Liver (tissue), 9 donors: Measurements from ENCODE around the gene KCP. TPM values are rescaled to one million over a fixed set of nuclear protein-coding genes. Genes with fewer than 3 reads are reported as not detected.
A peak's percentile ranks its signal among the peaks of the same experiment; 100 is the strongest.

Experiments
- DNase-seq: peaks from one replicate; pipeline ENCODE4 v3.0.0-alpha.2; 2017; ENCODE audit warnings: low spot score
- H3K27ac ChIP-seq, 2 donors: one replicate each; pipeline ENCODE4 v1.7.0; 2013; ENCODE audit warnings: inconsistent platforms in 2 of 2, low read length in 2 of 2, control low read depth in 1 of 2, low read depth in 1 of 2, mild to moderate bottlenecking in 1 of 2
- H3K27me3 ChIP-seq, 4 donors: one replicate each; pipeline versions ENCODE4 v1.6.1 to v1.7.0; 2013; ENCODE audit warnings: low read length in 3 of 4, inconsistent platforms in 1 of 4, mild to moderate bottlenecking in 1 of 4, moderate library complexity in 1 of 4; ENCODE audit not compliant: control insufficient read depth in 4 of 4, insufficient read depth in 4 of 4
- H3K36me3 ChIP-seq, 4 donors: one replicate each; pipeline versions ENCODE4 v1.6.1 to v1.7.0; 2013; ENCODE audit warnings: low read length in 3 of 4, mild to moderate bottlenecking in 3 of 4, low read depth in 1 of 4, moderate library complexity in 1 of 4; ENCODE audit not compliant: control insufficient read depth in 4 of 4, insufficient read depth in 3 of 4
- H3K4me1 ChIP-seq, 4 donors: one replicate each; pipeline versions ENCODE4 v1.6.1 to v1.7.0; 2013; ENCODE audit warnings: low read length in 3 of 4, mild to moderate bottlenecking in 3 of 4, moderate library complexity in 1 of 4; ENCODE audit not compliant: control insufficient read depth in 4 of 4, insufficient read depth in 4 of 4
- H3K4me3 ChIP-seq, 3 donors: one replicate each; pipeline versions ENCODE4 v1.6.1 to v1.7.0; 2013; ENCODE audit warnings: low read length in 3 of 3, control low read depth in 1 of 3, low read depth in 1 of 3, mild to moderate bottlenecking in 1 of 3
- H3K9ac ChIP-seq, 2 donors: one replicate each; pipeline ENCODE4 v1.7.0; 2013; ENCODE audit warnings: low read length in 2 of 2, mild to moderate bottlenecking in 2 of 2, moderate library complexity in 2 of 2, control low read depth in 1 of 2, low read depth in 1 of 2
- H3K9me3 ChIP-seq, 4 donors: one replicate each; pipeline versions ENCODE4 v1.6.1 to v1.7.0; 2013; ENCODE audit warnings: low read length in 3 of 4; ENCODE audit not compliant: control insufficient read depth in 4 of 4
- EGR1 ChIP-seq, 2 donors: IDR thresholded peaks; 2 replicates each; pipeline ENCODE4 v1.6.1; 2016 to 2018; ENCODE audit warnings: antibody characterized with exemption in 2 of 2, low read depth in 2 of 2
- FOXA1 ChIP-seq: IDR thresholded peaks from 2 replicates; pipeline ENCODE4 v1.6.1; 2016; ENCODE audit warnings: antibody characterized with exemption
- FOXA2 ChIP-seq: IDR thresholded peaks from 2 replicates; pipeline ENCODE4 v1.6.1; 2016; ENCODE audit warnings: antibody characterized with exemption
- GABPA ChIP-seq, 2 donors: IDR thresholded peaks in 1 of 2; conservative IDR thresholded peaks in 1 of 2; 2 replicates each; pipeline ENCODE4 v1.6.1; 2016; ENCODE audit warnings: antibody characterized with exemption in 2 of 2, mild to moderate bottlenecking in 1 of 2, moderate library complexity in 1 of 2
- HNF4A ChIP-seq, 2 donors: conservative IDR thresholded peaks; 2 replicates each; pipeline ENCODE4 v1.6.1; 2016; ENCODE audit warnings: antibody characterized with exemption in 2 of 2, mild to moderate bottlenecking in 2 of 2
- HNF4G ChIP-seq: IDR thresholded peaks from 2 replicates; pipeline ENCODE4 v1.6.1; 2016; ENCODE audit warnings: antibody characterized with exemption
- JUND ChIP-seq, 2 donors: IDR thresholded peaks; 2 replicates each; pipeline ENCODE4 v1.6.1; 2016; ENCODE audit warnings: antibody characterized with exemption in 2 of 2
- NR2F2 ChIP-seq: IDR thresholded peaks from 2 replicates; pipeline ENCODE4 v1.6.1; 2016; ENCODE audit warnings: antibody characterized with exemption
- RAD21 ChIP-seq, 2 donors: IDR thresholded peaks; 2 replicates each; pipeline ENCODE4 v1.6.1; 2016; ENCODE audit warnings: antibody characterized with exemption in 2 of 2, mild to moderate bottlenecking in 2 of 2
- RXRA ChIP-seq, 2 donors: IDR thresholded peaks; 2 replicates each; pipeline ENCODE4 v1.6.1; 2017 to 2018; ENCODE audit warnings: antibody characterized with exemption in 2 of 2, mild to moderate bottlenecking in 1 of 2
- SP1 ChIP-seq: IDR thresholded peaks from 2 replicates; pipeline ENCODE4 v1.6.1; 2018; ENCODE audit warnings: antibody characterized with exemption, mild to moderate bottlenecking
- TAF1 ChIP-seq: conservative IDR thresholded peaks from 2 replicates; pipeline ENCODE4 v1.6.1; 2016; ENCODE audit warnings: antibody characterized with exemption, mild to moderate bottlenecking
- YY1 ChIP-seq: IDR thresholded peaks from 2 replicates; pipeline ENCODE4 v1.6.1; 2016; ENCODE audit warnings: antibody characterized with exemption, mild to moderate bottlenecking
- WGBS: extraction: QIAGEN DNeasy Blood & Tissue Kit; methylation state at CpG from one replicate; pipeline ENCODE4 v1.1.7; 2013; 5-methylcytosine and 5-hydroxymethylcytosine counted together
- polyA plus RNA-seq, 2 donors: library from polyadenylated mRNA; stranded (reverse) in 1 of 2; unstranded in 1 of 2; fragments of 200-250 nt in 1 of 2; fragments of >200 nt in 1 of 2; fragmentation: Nextera tagmentation in 1 of 2; extraction: Ambion mirVana in 1 of 2; gene quantifications; one replicate each; pipeline versions ENCODE4 v1.2.1 to v1.2.3, GENCODE V29; 2013 to 2015
- total RNA-seq, 2 donors: library from RNA; depleted of rRNA; stranded (reverse); fragments of >200 nt; gene quantifications; one replicate each; pipeline ENCODE4 v1.2.3, GENCODE V29; 2014
- TF ChIP-seq, protein P1 (sequence below): IDR thresholded peaks from 2 replicates; pipeline ENCODE4 v1.6.1; 2016; ENCODE audit warnings: antibody characterized with exemption
- TF ChIP-seq, protein P2 (sequence below): IDR thresholded peaks from 2 replicates; pipeline ENCODE4 v1.6.1; 2016; ENCODE audit warnings: antibody characterized with exemption
- TF ChIP-seq, protein P3 (sequence below): fragments of 150-350 bp; IDR thresholded peaks from 2 replicates; pipeline ENCODE4 v1.5.1; 2017; ENCODE audit warnings: improper control_type of control experiment, low read depth, low read length; ENCODE audit not compliant: missing input control
- TF ChIP-seq, protein P4 (sequence below): IDR thresholded peaks from 2 replicates; pipeline ENCODE4 v1.6.1; 2016; ENCODE audit warnings: antibody characterized with exemption, mild to moderate bottlenecking
- donor health status: healthy.
- donor health status: healthy.
- donor health status: healthy.
- donor health status: healthy.
- donor health status: healthy.

KCP gene
- total and polyA plus RNA-seq, 4 donors = 0.02 to 0.08 (median 0.05) TPM; not detected in 1

- Histone ChIP-seq H3K9ac (no peak overlapping the region), H3K27ac (no peak overlapping the region), H3K9me3 (no peaks in the 10 kb centered on the region), H3K27me3 (no peaks in the 10 kb centered on the region), H3K36me3 (no peaks in the 10 kb centered on the region), H3K4me1 (peaks cover 0 to 3% (median 1%) of the 10 kb centered on the region in 4 donors), H3K4me3 (peak overlapping the region in 1 of 3 donors; percentile 43)
- WGBS = 30% methylated on average over 67 of the region's 67 CpGs
- no peak for DNase-seq
- TF ChIP-seq SP1 = no peak
- no peak for TF ChIP-seq TAF1
- TF ChIP-seq HNF4G = no peak
- no peak for TF ChIP-seq FOXA1
- no peak for TF ChIP-seq RAD21 (IDR thresholded peaks at IDR 0.05)
- TF ChIP-seq, protein P1, sequence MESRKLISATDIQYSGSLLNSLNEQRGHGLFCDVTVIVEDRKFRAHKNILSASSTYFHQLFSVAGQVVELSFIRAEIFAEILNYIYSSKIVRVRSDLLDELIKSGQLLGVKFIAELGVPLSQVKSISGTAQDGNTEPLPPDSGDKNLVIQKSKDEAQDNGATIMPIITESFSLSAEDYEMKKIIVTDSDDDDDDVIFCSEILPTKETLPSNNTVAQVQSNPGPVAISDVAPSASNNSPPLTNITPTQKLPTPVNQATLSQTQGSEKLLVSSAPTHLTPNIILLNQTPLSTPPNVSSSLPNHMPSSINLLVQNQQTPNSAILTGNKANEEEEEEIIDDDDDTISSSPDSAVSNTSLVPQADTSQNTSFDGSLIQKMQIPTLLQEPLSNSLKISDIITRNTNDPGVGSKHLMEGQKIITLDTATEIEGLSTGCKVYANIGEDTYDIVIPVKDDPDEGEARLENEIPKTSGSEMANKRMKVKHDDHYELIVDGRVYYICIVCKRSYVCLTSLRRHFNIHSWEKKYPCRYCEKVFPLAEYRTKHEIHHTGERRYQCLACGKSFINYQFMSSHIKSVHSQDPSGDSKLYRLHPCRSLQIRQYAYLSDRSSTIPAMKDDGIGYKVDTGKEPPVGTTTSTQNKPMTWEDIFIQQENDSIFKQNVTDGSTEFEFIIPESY = no peak
- no peak for TF ChIP-seq NR2F2
- no peak for TF ChIP-seq HNF4A (conservative IDR thresholded peaks at IDR 0.05)
Measured at GRCh38 chr7:128890306-128891109, 20.0 kb downstream of the KCP start.

GRCh38 chr7:128889121-128889520 is 21.4 kb downstream of the KCP start:
- no peaks in the 10 kb centered on the region for H3K36me3 ChIP-seq
- H3K9me3 ChIP-seq = no peaks in the 10 kb centered on the region
- peaks cover 0 to 3% (median 1%) of the 10 kb centered on the region in 4 donors for H3K4me1 ChIP-seq
- H3K27ac ChIP-seq = no peak overlapping the region
- H3K4me3 ChIP-seq = no peak overlapping the region
- no peak overlapping the region for H3K9ac ChIP-seq
- TF ChIP-seq, protein P1 = no peak
- TF ChIP-seq RXRA (IDR thresholded peaks at IDR 0.05) (no peak), TAF1 (no peak), GABPA (IDR thresholded peaks at IDR 0.05 in 1 of 2, conservative IDR thresholded peaks at IDR 0.05 in 1 of 2) (no peak), FOXA2 (no peak), JUND (IDR thresholded peaks at IDR 0.05) (no peak), FOXA1 (no peak), YY1 (no peak), HNF4A (conservative IDR thresholded peaks at IDR 0.05) (no peak), HNF4G (no peak), RAD21 (IDR thresholded peaks at IDR 0.05) (no peak), EGR1 (IDR thresholded peaks at IDR 0.05; ENCODE audit: low read depth in 2 of 2) (no peak)
- TF ChIP-seq, protein P2, sequence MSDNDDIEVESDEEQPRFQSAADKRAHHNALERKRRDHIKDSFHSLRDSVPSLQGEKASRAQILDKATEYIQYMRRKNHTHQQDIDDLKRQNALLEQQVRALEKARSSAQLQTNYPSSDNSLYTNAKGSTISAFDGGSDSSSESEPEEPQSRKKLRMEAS = no peak
- TF ChIP-seq, protein P3, sequence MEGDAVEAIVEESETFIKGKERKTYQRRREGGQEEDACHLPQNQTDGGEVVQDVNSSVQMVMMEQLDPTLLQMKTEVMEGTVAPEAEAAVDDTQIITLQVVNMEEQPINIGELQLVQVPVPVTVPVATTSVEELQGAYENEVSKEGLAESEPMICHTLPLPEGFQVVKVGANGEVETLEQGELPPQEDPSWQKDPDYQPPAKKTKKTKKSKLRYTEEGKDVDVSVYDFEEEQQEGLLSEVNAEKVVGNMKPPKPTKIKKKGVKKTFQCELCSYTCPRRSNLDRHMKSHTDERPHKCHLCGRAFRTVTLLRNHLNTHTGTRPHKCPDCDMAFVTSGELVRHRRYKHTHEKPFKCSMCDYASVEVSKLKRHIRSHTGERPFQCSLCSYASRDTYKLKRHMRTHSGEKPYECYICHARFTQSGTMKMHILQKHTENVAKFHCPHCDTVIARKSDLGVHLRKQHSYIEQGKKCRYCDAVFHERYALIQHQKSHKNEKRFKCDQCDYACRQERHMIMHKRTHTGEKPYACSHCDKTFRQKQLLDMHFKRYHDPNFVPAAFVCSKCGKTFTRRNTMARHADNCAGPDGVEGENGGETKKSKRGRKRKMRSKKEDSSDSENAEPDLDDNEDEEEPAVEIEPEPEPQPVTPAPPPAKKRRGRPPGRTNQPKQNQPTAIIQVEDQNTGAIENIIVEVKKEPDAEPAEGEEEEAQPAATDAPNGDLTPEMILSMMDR = no peak
- TF ChIP-seq, protein P4, sequence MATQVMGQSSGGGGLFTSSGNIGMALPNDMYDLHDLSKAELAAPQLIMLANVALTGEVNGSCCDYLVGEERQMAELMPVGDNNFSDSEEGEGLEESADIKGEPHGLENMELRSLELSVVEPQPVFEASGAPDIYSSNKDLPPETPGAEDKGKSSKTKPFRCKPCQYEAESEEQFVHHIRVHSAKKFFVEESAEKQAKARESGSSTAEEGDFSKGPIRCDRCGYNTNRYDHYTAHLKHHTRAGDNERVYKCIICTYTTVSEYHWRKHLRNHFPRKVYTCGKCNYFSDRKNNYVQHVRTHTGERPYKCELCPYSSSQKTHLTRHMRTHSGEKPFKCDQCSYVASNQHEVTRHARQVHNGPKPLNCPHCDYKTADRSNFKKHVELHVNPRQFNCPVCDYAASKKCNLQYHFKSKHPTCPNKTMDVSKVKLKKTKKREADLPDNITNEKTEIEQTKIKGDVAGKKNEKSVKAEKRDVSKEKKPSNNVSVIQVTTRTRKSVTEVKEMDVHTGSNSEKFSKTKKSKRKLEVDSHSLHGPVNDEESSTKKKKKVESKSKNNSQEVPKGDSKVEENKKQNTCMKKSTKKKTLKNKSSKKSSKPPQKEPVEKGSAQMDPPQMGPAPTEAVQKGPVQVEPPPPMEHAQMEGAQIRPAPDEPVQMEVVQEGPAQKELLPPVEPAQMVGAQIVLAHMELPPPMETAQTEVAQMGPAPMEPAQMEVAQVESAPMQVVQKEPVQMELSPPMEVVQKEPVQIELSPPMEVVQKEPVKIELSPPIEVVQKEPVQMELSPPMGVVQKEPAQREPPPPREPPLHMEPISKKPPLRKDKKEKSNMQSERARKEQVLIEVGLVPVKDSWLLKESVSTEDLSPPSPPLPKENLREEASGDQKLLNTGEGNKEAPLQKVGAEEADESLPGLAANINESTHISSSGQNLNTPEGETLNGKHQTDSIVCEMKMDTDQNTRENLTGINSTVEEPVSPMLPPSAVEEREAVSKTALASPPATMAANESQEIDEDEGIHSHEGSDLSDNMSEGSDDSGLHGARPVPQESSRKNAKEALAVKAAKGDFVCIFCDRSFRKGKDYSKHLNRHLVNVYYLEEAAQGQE = no peak
- DNase-seq = no peak
- 63% methylated on average over 8 of the region's 8 CpGs for WGBS
- H3K27me3 ChIP-seq = no peaks in the 10 kb centered on the region
